ENCODE results near the gene GAREM1.
"Not testable (repeated sequence)": the region's sequence is repeated elsewhere in the genome, so short reads cannot be mapped to it uniquely, and the experiment has no call there.

GAREM1 gene

DNA sequence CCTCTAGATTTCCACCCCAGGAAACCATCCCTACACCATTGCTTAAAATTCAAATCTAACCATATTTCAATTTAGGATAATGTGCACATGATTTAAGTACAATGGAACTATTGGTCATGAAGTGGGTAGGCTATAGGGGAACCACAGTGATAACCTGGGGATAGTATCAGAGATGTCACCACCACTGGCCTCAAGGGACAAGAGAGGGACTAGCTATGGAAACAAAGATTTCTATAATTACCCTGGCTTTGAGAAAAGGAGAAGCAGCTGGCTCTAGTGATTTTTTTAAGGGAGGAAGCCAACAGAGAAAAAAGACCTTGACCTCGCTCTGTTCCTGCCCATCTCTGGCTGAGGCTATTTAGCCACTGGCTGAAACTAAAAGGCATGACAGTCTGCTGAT, 148.9 kb downstream of the GAREM1 start:
- no peak for DNase-seq

DNA sequence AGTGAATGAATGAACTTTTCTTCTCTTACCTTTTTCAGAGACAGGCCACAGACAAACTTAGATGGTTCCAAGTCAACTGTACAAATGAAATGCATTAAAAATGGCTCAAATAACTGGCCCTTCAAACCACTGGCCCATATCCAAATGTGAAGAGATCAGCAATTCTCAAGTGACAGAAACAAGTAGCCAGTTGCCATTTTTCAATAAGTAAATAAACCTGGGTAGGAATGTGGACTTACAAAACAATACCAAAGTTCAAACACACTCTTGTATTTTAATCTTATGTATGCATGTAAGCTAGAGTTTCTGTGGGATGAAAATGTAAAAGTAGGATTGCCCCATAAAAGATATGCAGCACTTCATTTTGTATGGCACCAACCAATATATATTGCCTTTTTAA, 151.6 kb downstream of the GAREM1 start:
- no peak for DNase-seq

DNA sequence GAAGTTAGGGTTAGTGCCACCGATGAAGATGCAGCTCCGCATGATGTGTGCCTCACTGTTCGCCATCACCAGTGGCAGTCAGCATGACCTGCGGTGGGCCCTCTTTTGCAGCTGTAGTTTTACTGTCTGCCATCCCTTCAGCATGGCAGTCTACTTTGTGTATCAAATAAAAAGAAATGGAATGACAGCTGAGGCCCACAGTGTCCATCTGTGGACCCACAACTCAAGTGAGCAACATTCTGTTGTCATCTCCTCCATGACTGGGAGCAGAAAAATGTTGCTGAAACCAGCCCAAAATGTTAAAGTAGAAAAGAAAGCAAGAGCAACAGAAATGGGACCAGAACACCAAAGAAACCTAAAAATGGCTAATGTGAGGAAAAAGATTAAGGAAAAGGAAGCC, 152.1 kb downstream of the GAREM1 start:
- DNase-seq = no peak

DNA sequence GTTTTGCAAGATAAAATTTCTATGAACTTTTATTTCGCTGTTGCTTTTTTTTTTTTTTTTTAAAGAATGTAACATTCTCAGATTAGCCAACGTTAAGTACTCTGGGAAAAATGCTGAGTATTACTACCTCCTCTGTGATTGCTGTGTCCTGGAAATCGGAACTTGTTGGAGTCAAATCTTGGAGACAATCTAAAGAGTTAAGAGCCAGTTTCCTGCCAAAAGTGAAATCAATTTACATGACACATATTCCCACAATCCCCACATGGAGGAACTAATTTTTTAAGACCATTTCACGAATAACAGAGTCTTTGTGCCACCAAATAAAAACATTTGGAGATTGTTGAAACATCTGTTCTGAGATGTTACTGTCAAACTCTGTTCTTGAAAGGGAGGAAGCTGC, 153.0 kb downstream of the GAREM1 start:
- no peak for DNase-seq

DNA sequence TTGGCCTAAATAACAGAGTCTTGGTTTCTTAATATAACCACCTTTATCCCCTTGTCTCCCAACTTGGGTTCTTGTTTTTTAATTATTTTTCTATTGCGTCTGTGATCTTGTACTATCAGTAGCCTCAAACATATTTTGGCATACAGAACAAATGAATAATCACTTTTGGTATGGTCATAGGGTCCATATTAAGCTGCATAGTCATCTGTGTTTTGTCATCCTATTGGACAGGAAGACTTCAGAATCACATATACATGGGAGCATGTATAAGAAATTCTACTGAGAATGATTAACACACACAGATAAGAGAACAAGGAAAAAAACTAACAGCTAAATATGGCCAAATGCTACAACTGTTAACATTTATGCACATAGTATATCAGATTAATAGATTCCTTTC, 154.8 kb downstream of the GAREM1 start:
- no peak for DNase-seq

DNA sequence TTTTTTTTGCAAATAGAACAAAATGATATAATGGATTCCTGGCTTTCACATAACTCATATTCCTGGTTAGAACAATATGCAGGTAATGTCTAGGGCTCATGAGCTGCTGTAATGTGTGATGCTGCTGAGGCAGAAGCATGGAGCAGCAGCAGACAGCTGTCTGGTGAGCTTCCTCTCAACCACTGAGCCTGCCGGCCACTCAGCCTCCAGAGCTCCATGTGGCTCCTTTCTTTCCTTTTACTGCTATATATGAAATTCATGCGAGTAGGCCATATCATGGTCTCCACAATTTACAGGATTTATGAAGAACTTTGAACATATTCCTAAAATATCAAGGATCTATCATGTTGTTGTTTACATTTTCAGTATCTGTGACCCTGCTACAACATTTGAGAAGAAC, 159.9 kb downstream of the GAREM1 start:
- DNase-seq = no peak

DNA sequence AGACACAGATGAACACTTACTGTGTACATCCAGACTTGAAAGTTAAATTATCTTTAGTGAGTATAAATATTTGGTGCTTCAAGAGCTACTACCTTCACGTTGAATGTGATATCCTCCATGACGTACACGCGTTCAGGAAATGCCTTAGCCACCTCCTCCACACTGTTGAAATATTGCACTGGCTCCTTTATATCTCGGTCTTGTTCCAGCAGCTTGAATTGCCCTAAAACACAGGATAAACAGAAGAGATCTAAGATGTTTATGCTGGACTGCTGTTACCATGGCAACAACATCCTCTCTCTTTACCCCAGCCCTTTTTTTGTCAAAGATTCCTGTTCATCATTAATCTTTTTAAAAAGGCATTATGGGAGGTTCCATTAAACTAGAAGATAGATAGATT, 160.6 kb downstream of the GAREM1 start:
- DNase-seq = no peak

DNA sequence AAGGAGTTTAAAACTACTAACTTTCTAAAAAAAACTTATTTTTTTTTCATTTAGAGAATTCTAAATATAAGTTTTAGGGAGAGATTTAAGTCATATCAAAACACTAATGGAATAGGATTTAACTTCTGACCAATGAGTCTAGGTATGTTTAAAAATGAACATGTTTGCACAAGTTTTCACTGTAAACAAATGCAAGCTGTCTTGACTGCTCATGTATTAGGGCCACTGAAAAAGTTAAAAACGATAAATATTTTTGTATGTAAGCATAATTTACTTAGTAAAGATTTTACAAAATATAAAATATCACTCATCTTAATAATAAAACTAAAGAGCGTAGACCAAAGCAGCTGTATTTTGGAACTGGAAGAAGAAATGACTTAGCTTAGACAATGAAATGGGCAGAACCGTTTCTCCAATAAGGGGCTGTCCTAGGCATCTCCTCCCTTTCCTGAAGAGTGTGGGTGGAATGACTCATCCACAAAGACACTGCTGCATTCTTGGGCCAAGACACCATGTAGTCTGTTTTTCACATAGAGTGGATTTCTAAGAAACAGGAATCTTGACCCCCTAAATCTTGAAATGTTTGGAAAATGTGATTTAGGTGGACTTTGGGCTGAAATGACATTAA, 162.1 kb downstream of the GAREM1 start:
- DNase-seq = no peak

DNA sequence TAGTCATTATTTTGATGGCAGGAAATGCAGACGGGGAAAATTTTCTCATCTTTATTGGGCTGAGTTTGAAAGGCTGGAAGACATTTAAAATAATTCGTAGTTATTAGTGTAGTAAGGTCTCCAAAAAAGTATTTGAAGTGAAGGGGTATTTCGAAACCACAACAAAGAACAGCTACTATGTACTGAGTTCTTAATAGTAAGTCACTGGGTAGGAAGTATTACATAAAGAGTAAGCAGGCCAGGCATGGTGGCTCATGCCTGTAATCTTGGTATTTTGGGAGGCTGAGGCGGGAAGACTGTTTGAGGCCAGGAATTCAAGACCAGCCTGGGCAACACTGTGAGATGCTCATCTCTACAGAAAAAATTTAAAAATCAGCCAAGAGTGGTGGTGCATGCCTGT, 167.3 kb downstream of the GAREM1 start:
- DNase-seq = no peak

DNA sequence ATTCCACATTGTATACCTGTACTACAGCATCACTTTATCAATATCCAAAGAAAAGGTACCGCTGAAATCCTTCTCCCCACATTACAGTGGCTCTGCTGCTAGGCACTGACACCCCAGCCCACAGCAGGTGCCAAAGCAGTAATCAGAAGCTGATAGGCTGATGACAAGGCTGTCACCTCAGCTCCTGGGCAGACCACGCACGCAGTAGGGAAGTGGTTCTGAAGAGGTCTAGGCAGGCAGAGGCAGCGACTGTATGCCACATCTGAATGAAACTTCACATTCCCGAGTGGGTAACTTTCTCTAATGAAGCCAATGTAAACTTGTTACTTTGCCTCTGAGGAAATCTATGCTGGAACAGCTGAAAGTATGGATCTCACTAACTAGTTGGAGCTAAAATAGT, 167.9 kb downstream of the GAREM1 start:
- no peak for DNase-seq

DNA sequence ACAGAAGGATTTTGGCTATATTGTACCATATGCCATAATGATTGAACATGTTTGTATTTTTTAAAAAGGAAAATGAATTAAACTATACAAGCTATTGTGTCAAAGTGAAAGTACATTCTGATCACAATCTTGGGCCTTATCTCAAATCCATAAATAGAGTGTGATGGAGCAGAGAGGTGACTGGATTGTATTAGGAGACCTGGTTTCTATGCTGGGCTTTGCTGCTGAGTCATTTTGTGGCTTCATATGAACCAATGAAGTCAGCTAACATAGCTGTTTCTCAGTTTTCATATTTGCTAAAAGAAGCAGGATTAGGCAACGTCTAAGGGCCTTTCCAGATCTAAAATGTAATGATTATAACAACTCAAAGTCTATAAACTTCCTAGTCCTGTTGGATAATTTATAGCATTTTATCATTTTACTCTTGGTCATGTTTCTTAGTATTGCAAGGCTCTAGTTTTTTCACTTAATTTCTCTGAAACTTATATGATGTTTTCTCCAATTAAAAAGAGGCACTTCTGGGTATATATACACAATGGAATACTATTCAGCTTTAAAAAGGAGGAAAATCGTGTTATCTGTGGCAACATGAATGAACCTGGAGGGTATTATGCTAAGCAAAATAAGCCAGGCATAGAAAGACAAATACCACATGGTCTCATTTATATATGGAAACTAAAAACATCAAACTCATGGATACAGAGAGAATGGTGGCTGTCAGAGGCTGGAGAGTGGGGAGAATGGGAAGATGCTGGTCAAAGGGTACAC, 168.5 kb downstream of the GAREM1 start:
- no peak for DNase-seq

DNA sequence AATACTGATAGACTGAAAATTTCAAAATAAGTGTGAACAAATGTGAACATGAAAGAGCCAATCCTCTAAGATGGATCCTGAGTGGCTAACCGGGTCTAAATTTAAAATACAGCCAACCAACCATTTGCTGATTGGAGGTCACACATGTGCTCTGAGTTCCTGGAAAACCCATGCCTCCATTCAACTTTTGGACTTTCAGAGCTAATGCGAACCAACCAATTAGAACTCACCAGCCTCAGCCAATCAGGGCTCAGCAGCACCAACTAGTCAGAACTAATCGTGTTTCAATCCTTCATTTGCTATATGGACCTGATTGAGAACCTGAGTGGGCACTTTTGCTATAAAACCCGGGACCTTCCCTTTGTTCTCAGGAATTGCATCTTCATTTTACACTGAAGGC, 169.3 kb downstream of the GAREM1 start:
- DNase-seq = no peak

DNA sequence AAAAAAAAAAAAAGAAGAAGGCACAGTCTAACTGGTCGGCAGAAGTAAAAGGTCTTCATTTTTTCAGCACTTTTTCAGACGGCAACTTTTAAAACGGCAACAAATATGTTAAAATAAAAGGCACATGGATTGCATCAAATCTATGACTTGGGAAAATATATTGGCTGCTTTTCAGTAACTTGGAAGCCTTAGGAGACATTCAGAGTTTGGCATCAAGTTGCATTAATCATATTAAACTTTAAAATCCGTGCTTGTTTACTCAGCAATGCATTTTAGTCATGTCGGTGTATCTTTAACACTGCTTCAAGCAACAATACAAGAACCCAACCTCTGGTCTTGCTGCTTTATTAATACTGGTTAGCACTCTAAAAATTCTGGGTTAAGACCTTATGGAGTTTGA, 169.8 kb downstream of the GAREM1 start:
- no peak for DNase-seq

DNA sequence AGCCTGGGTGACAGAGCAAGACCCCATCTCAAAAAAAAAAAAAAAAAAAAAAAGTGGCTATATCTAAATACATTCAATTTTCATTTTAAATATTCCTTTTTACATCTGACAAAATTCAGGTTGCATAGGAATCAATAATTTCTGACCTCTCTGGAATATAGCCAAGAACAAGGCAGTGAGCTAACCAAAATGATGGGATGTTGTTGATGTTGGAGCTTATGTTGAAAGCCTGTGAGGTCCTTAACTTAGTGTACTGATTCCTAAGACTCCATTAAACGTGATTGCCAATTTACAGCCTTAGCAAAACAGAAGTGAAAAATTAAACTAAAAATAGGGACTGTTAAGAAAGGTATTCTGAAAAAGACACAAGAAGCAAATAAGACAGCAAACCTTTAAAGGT, 171.2 kb downstream of the GAREM1 start:
- DNase-seq = no peak

DNA sequence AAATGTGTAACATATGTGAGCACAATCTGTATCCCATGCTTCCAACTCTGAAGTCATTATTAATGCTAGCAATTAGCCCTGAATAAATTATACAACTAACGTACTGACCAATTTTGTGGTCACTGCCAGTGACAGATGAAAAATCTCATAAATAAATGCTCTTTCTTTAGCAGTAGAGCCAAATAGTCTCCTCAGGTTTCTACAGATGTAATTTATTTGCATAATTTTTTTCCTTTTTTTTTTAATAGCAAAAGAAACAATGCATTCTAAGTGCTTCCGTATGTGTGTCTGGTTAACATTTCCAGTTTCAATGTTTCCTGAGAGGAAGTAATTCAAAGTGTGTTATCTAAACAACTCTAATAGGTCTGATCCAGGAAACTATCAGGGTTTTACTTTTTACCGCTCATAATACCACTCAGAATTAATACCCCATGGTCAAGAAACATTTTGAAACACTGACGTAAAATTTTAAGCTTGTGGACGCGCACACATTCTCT, 172.5 kb downstream of the GAREM1 start:
- DNase-seq = no peak

DNA sequence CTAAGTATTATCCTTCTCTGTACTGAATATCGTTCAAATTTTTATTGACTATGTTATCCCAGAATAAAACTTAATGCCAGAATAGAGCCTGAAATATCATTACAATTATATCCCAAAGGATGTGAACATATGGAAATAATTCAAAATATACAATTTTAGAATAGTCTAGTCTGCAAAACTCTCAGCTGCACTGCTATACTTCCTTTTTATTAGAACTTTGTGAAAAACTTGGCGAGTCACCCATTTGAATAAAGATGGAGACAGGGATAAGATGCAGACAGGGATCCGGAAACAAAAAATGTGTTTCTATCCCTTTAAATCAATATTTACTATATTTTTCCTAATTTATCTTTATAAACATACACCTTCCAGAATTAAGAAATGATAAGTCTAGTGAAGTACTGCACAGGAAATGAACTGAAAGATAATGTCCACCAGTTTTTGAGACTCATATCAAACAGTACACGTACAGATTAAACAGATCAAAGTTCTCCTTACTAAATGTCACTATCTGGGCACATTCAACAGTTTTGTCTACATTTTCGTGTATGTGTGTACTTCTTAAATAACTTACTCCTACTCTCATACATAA, 173.0 kb downstream of the GAREM1 start:
- no peak for DNase-seq

DNA sequence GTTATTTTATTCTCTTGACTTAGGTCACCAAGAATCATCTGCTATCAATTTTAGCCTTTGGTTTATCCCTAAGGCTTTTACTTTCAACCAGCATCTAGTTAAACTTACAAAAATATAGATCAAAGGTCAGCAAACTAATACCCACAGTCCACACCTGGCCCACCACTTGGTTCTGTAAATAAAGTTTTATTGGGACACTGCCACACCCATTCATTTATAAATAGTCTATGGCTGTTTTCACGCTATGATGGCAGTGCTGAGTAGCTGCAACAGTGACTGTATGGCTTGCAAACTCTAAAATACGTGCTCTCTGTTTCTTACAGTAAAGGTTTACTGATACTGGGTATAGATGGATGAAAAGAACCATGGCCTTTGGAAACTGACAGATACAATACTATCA, 173.8 kb downstream of the GAREM1 start:
- DNase-seq = no peak

DNA sequence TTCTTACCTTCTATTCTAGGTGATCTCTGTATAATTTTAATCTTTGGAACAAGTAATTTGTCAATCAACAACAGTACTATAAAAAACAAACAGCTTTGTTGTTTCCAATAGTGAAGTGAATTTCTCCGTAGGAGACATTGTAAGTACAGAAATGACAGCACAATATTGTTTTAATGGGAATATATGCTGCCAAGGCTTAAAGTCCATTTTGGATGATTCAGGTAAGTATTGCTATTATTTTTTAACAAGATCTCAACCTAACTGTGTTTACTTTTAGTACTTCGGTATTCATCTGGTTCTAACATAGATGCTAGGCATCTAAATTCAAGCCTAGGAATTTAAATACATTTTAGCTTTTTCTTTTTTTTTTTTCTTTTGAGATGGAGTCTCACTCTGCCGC, 175.1 kb downstream of the GAREM1 start:
- DNase-seq = no peak

DNA sequence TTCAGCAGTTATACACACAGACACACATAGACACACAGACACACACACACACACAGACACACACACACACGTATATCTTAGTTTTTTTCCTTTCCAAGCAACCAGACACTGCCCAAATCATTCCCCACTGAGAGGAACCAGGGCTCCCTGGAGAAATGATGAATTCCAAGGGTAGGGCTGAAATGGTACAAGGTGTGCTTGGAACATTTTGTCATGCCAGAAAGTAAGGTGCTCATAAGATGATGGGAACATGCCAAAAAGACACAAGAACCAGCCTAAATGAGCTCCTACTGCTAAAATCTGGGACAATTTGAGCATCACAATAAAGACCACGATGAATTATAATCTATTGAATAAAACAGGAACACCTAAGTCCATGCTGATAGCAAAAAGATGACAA, 177.6 kb downstream of the GAREM1 start:
- DNase-seq = no peak

DNA sequence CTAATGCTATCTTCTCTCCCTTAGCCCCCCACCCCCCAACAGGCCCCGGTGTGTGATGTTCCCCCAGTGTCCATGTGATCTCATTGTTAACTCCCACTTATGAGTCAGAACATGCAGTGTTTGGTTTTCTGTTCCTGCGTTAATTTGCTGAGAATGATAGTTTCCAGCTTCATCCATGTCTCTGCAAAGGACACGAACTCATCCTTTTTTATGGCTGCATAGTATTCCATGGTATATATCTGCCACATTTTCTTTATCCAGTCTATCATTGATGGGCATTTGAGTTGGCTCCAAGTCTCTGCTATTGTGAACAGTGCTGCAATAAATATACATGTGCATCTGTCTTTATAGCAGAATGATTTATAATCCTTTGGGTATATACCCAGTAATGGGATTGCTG, 179.1 kb downstream of the GAREM1 start:
- not testable (repeated sequence) for DNase-seq

DNA sequence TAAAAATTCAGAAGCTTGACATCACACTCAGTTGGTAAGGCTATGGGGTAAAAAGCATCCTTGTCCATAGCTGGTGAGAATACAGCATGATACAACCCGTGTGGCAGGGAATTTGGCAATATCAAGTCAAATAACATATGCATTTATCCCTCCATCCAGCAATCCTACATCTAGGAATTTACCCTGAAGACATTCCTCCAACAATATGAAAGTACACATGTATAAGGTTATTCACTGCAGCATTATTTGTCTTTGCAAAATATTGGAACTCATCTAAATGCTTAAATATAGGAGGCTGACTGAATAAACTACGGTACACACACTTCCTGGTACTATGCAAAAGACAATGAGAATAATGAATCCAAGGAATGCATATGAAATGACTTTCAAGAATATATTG, 179.9 kb downstream of the GAREM1 start:
- DNase-seq = no peak

DNA sequence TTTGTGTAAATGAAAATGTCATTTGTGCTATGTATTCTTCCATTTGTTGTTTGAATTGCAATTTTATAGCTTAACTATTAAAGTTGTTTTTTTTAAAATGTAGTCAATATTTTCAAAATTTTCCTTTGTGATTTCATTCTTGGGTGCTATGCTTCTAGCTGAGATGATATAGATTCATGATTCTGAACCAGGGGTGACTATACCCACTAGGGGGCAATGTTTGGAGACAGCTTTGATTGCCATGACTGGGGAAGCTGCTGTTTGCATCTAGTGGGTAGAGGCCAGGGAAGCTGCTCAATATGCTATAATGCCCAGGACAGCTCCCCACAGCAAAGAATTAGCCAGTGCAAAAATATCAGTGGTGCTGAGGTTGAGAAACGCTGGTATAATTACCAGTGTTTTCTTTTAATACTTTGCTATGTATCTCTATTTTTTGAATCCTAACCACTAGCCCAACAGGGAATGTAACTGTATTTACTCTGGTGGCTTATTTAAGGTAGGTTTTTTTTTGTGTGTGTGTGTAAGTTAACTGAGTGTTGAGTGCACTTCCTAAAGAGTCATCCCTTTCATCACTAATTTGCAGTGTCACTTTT, 181.1 kb downstream of the GAREM1 start:
- no peak for DNase-seq

DNA sequence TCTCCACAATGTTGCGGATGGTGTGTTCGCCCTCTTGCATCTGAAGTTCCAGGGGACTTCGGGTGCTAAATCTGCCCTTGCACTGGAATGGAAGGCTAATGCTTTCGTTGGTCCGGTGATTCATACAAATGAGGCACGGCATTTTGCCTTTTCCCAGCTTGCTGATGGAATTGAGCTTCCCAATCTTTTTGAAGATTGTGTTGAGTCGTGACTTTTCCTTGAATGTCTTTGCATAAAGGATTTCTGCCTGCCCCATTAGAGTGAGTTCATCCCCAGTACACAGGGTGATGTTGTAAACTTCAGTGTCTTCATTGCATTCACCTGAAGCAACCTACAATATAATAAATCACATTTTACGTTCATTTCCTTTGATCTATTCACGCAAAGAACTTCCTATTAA, 182.8 kb downstream of the GAREM1 start:
- no peak for DNase-seq

DNA sequence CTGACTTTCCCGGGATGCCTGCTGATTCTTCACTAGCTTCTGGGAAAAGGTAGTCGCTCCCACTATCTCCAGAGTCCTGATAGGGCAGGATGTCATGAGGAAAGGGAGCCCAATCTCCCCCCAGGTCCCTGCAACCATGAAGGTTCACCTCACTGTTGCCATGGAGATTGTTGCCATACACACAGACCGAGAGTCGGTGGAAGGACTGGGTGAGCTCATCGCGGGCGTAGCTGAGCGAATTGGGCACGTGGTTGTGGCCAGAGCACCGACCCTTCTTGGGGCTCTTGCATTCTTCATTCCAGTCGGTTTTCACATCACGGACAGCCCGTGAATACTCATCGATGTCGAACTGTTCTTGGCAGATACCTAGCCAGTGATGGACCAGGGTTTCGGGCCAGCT, 183.4 kb downstream of the GAREM1 start:
- no peak for DNase-seq

Measured in CD4-positive, alpha-beta T cell treated with Interleukin-15 for 1 hour (primary cell).